Left lung (tissue), 14 donors: Measurements from ENCODE around the gene CA11. TPM values are rescaled to one million over a fixed set of nuclear protein-coding genes. Genes with fewer than 3 reads are reported as not detected.
"Not testable (repeated sequence)": the region's sequence is repeated elsewhere in the genome, so short reads cannot be mapped to it uniquely, and the experiment has no call there.

Experiments used
- ATAC-seq: fragments of 200-7000 bp; cut with Tn5 transposase; one replicate; pipeline ENCODE4 v1.9.1; 2020; ENCODE audit warnings: moderate library complexity
- DNase-seq, 4 donors: peaks; one replicate each; pipeline ENCODE4 v3.0.0-alpha.2; 2013 to 2020
- H3K27ac ChIP-seq, 2 donors: fragments of 200-600 bp; sonication (generic) in 1 of 2; one replicate each; pipeline versions ENCODE4 v1.5.0 to v1.8.0; 2020 to 2021
- H3K27me3 ChIP-seq, 2 donors: fragments of 200-600 bp; sonication (generic) in 1 of 2; one replicate each; pipeline versions ENCODE4 v1.5.0 to v1.8.0; 2020 to 2021
- H3K36me3 ChIP-seq, 2 donors: fragments of 200-600 bp; sonication (generic) in 1 of 2; one replicate each; pipeline versions ENCODE4 v1.5.0 to v1.8.0; 2020 to 2021
- H3K4me1 ChIP-seq, 2 donors: fragments of 200-600 bp; one replicate each; pipeline ENCODE4 v1.8.0; 2021
- H3K4me3 ChIP-seq, 2 donors: fragments of 200-600 bp; sonication (generic) in 1 of 2; one replicate each; pipeline versions ENCODE4 v1.5.0 to v1.8.0; 2020 to 2021; ENCODE audit warnings: mild to moderate bottlenecking in 1 of 2
- H3K9me3 ChIP-seq, 2 donors: fragments of 200-600 bp; sonication (generic) in 1 of 2; one replicate each; pipeline versions ENCODE4 v1.5.0 to v1.8.0; 2020 to 2021
- CTCF ChIP-seq, 2 donors: fragments of 200-600 bp; sonication (generic) in 1 of 2; IDR thresholded peaks; one replicate each; pipeline versions ENCODE4 v1.5.0 to v1.8.0; 2021; ENCODE audit warnings: antibody characterized with exemption in 2 of 2
- intact Hi-C, 2 donors: fragments of 100-400 bp; cut with DNase I; formaldehyde crosslinking; loops; one replicate each; pipeline versions ENCODE4 v1.11.2 to v1.14.2; 2022
- long read RNA-seq, 12 donors: library from polyadenylated mRNA in 2 of 12; unstranded in 2 of 12; transcript quantifications; one replicate each; pipeline ENCODE4 v2.0.0 and lab custom pipeline, GENCODE V29; 2019 to 2026
- polyA plus RNA-seq, 6 donors: library from polyadenylated mRNA; unstranded; fragments of 120-200 nt; gene quantifications; one replicate each; pipeline ENCODE4 v1.2.1, GENCODE V29; 2013; ENCODE audit not compliant: insufficient read length in 6 of 6
- total RNA-seq, 2 donors: library from RNA; stranded (reverse); fragmentation: NEBNext Ultra II Directional; extraction: Animal tissue kit (Norgen Biotek cat#: 25700); gene quantifications; one replicate each; pipeline ENCODE4 v1.2.1, GENCODE V29; 2021
- donor health status: DM: no; HTN: yes; CAD: no.
- donor health status: DM: no; HTN: no; CAD: no.

The CA11 gene
- total RNA-seq = 1 to 10 TPM; 3.6 to 3.9 TPM
- polyA plus RNA-seq = 1 to 10 TPM; 3.7 to 5.6 (median 5.0) TPM
- long read RNA-seq, donor 1, partial matches to known transcripts = 0 of 1 reads
- long read RNA-seq, donor 1, other reads (novel, unspliced or antisense) = 0 of 1 reads
- long read RNA-seq, donor 2, partial matches to known transcripts = 0 of 3 reads
- long read RNA-seq, donor 2, other reads (novel, unspliced or antisense) = 0 of 3 reads
- long read RNA-seq, donor 3, partial matches to known transcripts = 0 of 1 reads
- long read RNA-seq, donor 3, other reads (novel, unspliced or antisense) = 0 of 1 reads
- long read RNA-seq, donor 4 = 0 reads
- long read RNA-seq, donor 5, partial matches to known transcripts = 0 of 1 reads
- long read RNA-seq, donor 5, other reads (novel, unspliced or antisense) = 0 of 1 reads
- long read RNA-seq, donor 6, partial matches to known transcripts = 0 of 2 reads
- long read RNA-seq, donor 6, other reads (novel, unspliced or antisense) = 0 of 2 reads
- long read RNA-seq, donor 7, partial matches to known transcripts = 0 of 1 reads
- long read RNA-seq, donor 7, other reads (novel, unspliced or antisense) = 0 of 1 reads
- long read RNA-seq, donor 8, partial matches to known transcripts = 0 of 2 reads
- long read RNA-seq, donor 8, other reads (novel, unspliced or antisense) = 0 of 2 reads
- long read RNA-seq, donor 9 = 0 reads
- long read RNA-seq, donor 10 = 0 reads
- long read RNA-seq, donor 11 = 0 reads
- long read RNA-seq, donor 12, partial matches to known transcripts = 0 of 2 reads
- long read RNA-seq, donor 12, other reads (novel, unspliced or antisense) = 0 of 2 reads

GRCh38 chr19:48646001-48646721 is at the start of gene CA11:
Gene CA11 (minus strand): TSS chr19:48646187. CDS start chr19:48645632, 555 bp downstream.
- no peaks in the 10 kb centered on the region for H3K36me3 ChIP-seq
- TF ChIP-seq CTCF (IDR thresholded peaks at IDR 0.05) = peak; percentile 75 to 89
- H3K9me3 ChIP-seq = no peaks in the 10 kb centered on the region
- peak within 1 kb of the TSS; percentile 33 to 50 for H3K4me3 ChIP-seq
- peaks cover 7 to 28% of the 10 kb centered on the region in 2 donors for H3K4me1 ChIP-seq
- DNase-seq (peak; percentile 82 to 95 (median 90)), ATAC-seq (peak; percentile 93)
- peaks cover 0 to 18% of the 10 kb centered on the region in 2 donors for H3K27me3 ChIP-seq
- H3K27ac ChIP-seq = peak within 1 kb of the TSS; percentile 64 to 70
- intact Hi-C loops = no loop called here

- H3K27ac ChIP-seq, H3K4me3 ChIP-seq, H3K9me3 ChIP-seq, DNase-seq, H3K36me3 ChIP-seq, ATAC-seq, intact Hi-C loops: not testable (repeated sequence)
- H3K27me3 ChIP-seq = peaks cover 0 to 27% of the 10 kb centered on the region in 2 donors
- H3K4me1 ChIP-seq = peaks cover 0 to 15% of the 10 kb centered on the region in 2 donors
These were observed 47.6 kb upstream of the CA11 start for GRCh38 chr19:48693629-48694028.

GRCh38 chr19:48689449-48689848 is 43.5 kb upstream of the CA11 start:
- no peak for TF ChIP-seq CTCF (IDR thresholded peaks at IDR 0.05)
- Histone ChIP-seq H3K36me3 (no peaks in the 10 kb centered on the region), H3K27me3 (no peaks in the 10 kb centered on the region), H3K9me3 (no peaks in the 10 kb centered on the region), H3K4me3 (no peak overlapping the region), H3K4me1 (peaks cover 0 to 4% of the 10 kb centered on the region in 2 donors), H3K27ac (no peak overlapping the region)
- intact Hi-C loops = no loop called here
- ATAC-seq = no peak
- DNase-seq = no peak

GRCh38 chr19:48687776-48688175 is 41.8 kb upstream of the CA11 start:
- no peak for TF ChIP-seq CTCF (IDR thresholded peaks at IDR 0.05)
- ATAC-seq (no peak), DNase-seq (no peak)
- Histone ChIP-seq H3K4me1 (peaks cover 0 to 7% of the 10 kb centered on the region in 2 donors), H3K27ac (no peak overlapping the region), H3K36me3 (no peaks in the 10 kb centered on the region), H3K4me3 (no peak overlapping the region), H3K27me3 (no peaks in the 10 kb centered on the region), H3K9me3 (no peaks in the 10 kb centered on the region)
- intact Hi-C loops = no loop called here

- intact Hi-C loops, H3K9me3 ChIP-seq, H3K27ac ChIP-seq, H3K4me1 ChIP-seq, ATAC-seq, H3K27me3 ChIP-seq, DNase-seq, H3K36me3 ChIP-seq, H3K4me3 ChIP-seq: not testable (repeated sequence)
These were observed 40.6 kb upstream of the CA11 start for GRCh38 chr19:48686637-48687036.
